Measurements from ENCODE around the gene NRXN3. TPM values are rescaled to one million over a fixed set of nuclear protein-coding genes. Genes with fewer than 3 reads are reported as not detected.

Gene NRXN3
- total RNA-seq, 2 donors from 2014 or later, result not detected

DNA sequence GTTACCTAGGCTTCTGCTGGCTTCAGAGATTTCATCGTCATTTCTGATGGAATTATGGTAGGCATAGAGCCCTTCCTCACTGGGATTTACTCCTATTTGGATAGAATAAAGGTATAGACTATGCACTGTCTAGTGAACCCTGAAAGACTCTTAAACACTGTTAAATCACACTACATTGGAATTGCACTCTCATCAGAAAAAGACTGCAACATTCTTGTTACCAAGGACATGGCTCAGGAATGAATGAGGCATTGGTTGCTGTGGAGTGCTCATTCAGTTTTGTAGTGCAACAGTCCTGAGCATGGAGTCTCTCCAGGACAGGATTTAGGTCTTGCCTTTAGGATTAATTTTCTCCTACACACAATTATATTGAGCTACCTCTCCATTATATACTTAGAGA lies 483.0 kb downstream of the NRXN3 start:
- H3K27ac Mint-ChIP-seq, result no peak overlapping the region
- H3K4me1 Mint-ChIP-seq (ENCODE audit: low read depth), result no peaks in the 10 kb centered on the region
- peaks cover 9% of the 10 kb centered on the region for H3K27me3 Mint-ChIP-seq (ENCODE audit: low read depth)
- H3K36me3 Mint-ChIP-seq (ENCODE audit: insufficient read depth in 2 of 2), result peaks cover 0 to 4% of the 10 kb centered on the region in 2 donors
- ATAC-seq (replicated peaks in 1 of 2) (no peak), DNase-seq (no peak)
- no peak overlapping the region for H3K4me3 Mint-ChIP-seq
- H3K9me3 Mint-ChIP-seq, result peaks cover 7 to 8% of the 10 kb centered on the region in 2 donors

DNA sequence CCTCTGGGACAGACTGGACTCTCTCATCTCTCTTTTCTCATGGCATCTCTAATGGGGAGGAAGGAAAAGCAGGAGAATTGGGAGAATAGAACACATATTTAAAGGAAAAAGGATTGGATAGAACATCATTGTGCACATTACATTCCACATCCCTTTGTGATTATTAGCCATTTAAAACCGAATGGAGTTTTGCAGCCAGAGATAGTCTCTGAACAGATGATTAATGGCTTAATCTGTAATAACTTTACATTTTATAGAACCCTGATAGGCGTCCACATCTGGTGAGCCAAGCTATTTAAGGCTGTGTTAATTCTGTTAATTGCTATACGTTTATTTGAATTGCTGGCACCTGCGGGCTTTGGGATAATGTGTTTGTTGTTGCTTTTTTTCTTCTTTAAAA lies 487.3 kb downstream of the NRXN3 start:
- DNase-seq (no peak), ATAC-seq (replicated peaks in 1 of 2) (no peak)
- Mint-ChIP-seq H3K9me3 (peaks cover 5 to 7% of the 10 kb centered on the region in 2 donors), H3K4me3 (no peak overlapping the region), H3K36me3 (ENCODE audit: insufficient read depth in 2 of 2) (no peaks in the 10 kb centered on the region), H3K27ac (no peak overlapping the region), H3K4me1 (ENCODE audit: low read depth) (no peaks in the 10 kb centered on the region), H3K27me3 (ENCODE audit: low read depth) (no peaks in the 10 kb centered on the region)

DNA sequence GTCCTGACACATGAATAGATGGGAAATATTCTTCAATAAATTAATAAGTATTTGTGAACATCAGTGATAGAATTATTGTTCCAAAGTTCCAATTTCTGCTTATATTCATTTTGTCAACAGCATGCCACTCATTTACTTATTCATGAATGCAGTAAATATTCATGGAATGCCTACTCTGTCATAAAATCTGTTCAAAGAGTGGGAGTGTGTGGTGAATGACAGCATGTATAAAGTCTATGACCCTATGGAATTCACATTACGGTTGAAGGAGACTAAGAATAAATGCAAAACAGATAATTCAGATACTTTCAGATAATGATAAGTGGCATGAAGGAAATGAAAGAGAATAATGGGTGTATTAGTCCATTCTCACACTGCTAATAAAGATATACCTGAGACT lies 494.7 kb downstream of the NRXN3 start:
- Mint-ChIP-seq H3K27ac (no peak overlapping the region), H3K27me3 (ENCODE audit: low read depth) (no peaks in the 10 kb centered on the region), H3K9me3 (peaks cover 0 to 5% of the 10 kb centered on the region in 2 donors), H3K36me3 (ENCODE audit: insufficient read depth in 2 of 2) (no peaks in the 10 kb centered on the region), H3K4me1 (ENCODE audit: low read depth) (no peaks in the 10 kb centered on the region), H3K4me3 (no peak overlapping the region)
- DNase-seq, result no peak
- ATAC-seq (replicated peaks in 1 of 2), result no peak

DNA sequence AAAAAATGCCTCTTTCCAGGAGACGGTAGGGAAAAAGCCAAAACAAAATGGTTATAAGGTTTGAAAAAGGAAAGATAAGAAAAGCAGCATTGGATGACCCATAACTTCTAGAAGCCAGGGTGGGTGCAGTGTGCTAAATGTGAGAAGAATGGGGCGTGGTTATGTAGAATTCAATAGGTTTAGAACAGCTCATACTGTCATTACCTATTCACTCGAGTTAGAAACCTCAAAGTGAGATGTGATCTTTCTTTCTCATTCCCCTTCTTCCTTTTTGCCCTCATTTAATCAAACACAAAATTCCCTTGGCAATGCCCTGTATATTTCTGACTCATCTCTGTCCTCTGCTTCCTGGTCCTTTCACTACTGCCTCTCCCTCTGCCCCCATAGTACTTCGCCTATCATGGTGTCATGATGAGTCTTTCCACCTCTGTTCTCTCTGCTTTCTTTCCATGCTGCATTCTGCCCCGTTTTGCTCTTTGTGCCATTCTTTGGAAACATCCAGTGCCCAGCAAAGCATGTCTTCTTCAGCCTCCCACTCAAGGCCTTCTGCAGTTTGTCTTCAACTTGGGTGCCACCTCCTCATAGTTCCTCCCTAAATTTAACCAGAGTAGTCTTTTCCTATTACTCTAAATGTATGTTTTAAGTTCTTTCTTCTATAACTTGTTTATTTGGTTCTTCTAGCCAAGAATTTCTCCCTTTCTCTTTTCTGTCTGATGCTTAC lies 496.3 kb downstream of the NRXN3 start:
- ATAC-seq (replicated peaks in 1 of 2) (no peak), DNase-seq (no peak)
- H3K4me3 Mint-ChIP-seq, result no peak overlapping the region
- peaks cover 3 to 7% of the 10 kb centered on the region in 2 donors for H3K9me3 Mint-ChIP-seq
- H3K27ac Mint-ChIP-seq, result no peak overlapping the region
- H3K4me1 Mint-ChIP-seq (ENCODE audit: low read depth), result no peaks in the 10 kb centered on the region
- no peaks in the 10 kb centered on the region for H3K36me3 Mint-ChIP-seq (ENCODE audit: insufficient read depth in 2 of 2)
- H3K27me3 Mint-ChIP-seq (ENCODE audit: low read depth), result no peaks in the 10 kb centered on the region

DNA sequence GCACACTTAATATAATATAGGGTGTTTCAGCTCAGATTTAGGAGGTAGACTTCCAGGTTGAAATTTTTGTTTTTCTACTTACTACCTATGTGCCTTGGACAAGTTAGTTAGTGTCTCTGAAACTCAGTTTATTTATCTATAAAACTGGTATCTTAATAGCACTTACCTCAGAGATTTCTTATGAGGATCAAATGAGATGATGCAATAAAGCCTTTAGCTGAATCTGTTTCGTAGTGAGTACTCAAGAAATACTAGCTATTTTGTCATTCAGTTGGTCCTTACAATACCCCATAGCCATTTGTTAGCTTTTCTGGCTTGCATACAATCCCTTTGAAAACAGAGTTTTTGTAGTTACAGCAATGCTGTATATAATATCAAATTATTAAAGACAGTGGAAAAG lies 497.0 kb downstream of the NRXN3 start:
- Mint-ChIP-seq H3K27ac (no peak overlapping the region), H3K36me3 (ENCODE audit: insufficient read depth in 2 of 2) (no peaks in the 10 kb centered on the region), H3K9me3 (peaks cover 3 to 7% of the 10 kb centered on the region in 2 donors), H3K4me1 (ENCODE audit: low read depth) (no peaks in the 10 kb centered on the region), H3K27me3 (ENCODE audit: low read depth) (no peaks in the 10 kb centered on the region), H3K4me3 (no peak overlapping the region)
- DNase-seq (no peak), ATAC-seq (replicated peaks in 1 of 2) (no peak)

DNA sequence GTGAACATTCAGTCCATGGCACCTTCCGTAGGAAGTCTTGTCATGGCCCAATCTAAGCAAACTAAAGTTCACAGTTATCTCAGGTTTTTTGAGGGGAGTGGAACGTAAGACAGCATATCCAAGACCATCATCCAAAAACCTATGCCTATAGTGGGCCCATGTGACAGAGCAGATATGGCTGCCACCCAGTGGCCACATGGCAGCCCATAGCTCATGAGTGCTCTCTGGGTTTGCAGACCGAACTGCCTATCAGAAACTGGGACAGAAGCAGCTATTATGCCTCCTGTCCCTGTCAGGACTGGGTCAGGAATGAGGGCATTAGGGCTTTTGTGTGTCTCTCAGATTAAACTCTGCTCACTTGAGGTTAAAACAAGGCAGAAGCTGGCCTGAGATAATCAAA lies 503.7 kb downstream of the NRXN3 start:
- no peaks in the 10 kb centered on the region for H3K36me3 Mint-ChIP-seq (ENCODE audit: insufficient read depth in 2 of 2)
- ATAC-seq (replicated peaks in 1 of 2) (no peak), DNase-seq (no peak)
- no peaks in the 10 kb centered on the region for H3K27me3 Mint-ChIP-seq (ENCODE audit: low read depth)
- no peak overlapping the region for H3K4me3 Mint-ChIP-seq
- H3K27ac Mint-ChIP-seq, result no peak overlapping the region
- H3K9me3 Mint-ChIP-seq, result peaks cover 3 to 4% of the 10 kb centered on the region in 2 donors
- no peaks in the 10 kb centered on the region for H3K4me1 Mint-ChIP-seq (ENCODE audit: low read depth)

DNA sequence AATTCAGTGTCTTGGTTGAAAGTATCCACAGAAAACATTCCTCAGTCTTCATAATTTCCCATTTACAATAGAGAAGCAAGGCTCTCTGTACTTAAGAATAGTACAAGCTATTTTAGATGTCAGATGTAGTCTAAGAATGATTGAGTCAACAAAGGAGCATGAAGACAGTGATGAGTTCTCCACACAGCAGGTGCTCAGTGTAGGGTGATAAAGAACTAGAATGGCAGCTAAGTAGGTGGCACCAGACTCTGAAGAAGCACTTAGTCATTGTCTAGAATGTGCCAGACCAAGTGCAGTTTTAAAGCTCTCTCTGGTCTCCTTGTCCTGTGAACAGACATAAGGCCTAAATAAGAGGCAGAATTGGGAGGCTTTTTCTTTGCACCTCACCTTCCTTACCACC lies 504.6 kb downstream of the NRXN3 start:
- no peaks in the 10 kb centered on the region for H3K27me3 Mint-ChIP-seq (ENCODE audit: low read depth)
- ATAC-seq (replicated peaks in 1 of 2), result no peak
- no peaks in the 10 kb centered on the region for H3K36me3 Mint-ChIP-seq (ENCODE audit: insufficient read depth in 2 of 2)
- no peak for DNase-seq
- peaks cover 2 to 3% of the 10 kb centered on the region in 2 donors for H3K9me3 Mint-ChIP-seq
- no peaks in the 10 kb centered on the region for H3K4me1 Mint-ChIP-seq (ENCODE audit: low read depth)
- H3K27ac Mint-ChIP-seq, result no peak overlapping the region
- H3K4me3 Mint-ChIP-seq, result no peak overlapping the region

DNA sequence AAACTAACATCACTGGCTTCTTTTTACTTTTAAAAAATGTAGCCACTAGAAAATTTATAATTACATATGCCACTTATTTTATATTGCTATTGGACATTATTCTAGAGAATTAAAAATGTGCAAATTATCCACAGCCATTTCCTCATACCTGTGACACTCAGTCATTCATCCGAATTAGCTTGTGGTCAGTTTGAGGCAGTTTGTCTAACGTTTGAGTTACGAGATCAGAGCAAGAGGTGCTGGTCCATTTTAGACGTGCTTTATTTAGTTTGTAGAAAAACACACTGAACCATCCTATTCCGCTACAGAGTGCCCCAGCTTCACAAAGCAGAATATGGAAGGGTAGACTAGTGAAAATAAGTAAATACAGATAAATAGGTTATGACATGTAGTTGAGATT lies 513.0 kb downstream of the NRXN3 start:
- ATAC-seq (replicated peaks in 1 of 2), result no peak
- Mint-ChIP-seq H3K9me3 (peaks cover 0 to 2% of the 10 kb centered on the region in 2 donors), H3K4me3 (no peak overlapping the region), H3K36me3 (ENCODE audit: insufficient read depth in 2 of 2) (no peaks in the 10 kb centered on the region), H3K27ac (no peak overlapping the region), H3K27me3 (ENCODE audit: low read depth) (no peaks in the 10 kb centered on the region), H3K4me1 (ENCODE audit: low read depth) (no peaks in the 10 kb centered on the region)
- DNase-seq, result no peak

DNA sequence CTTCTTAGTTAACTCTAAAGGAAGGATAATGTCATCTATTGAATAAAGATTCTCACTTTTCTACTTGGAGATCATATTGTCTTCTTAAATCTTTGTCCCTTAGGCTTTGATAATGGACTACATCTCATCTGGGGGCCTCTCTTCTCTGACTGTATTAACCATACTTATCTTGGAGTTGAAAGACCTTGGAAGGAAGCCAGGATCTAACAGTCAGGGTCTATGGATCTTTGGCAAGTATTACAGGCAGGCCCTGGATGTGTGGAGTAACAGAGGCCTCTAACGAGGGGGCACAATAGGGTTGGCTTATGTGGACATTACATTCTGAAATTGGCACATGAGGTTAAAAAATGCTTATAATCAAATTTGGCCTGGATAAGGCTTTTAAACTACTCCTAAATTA lies 513.8 kb downstream of the NRXN3 start:
- Mint-ChIP-seq H3K36me3 (ENCODE audit: insufficient read depth in 2 of 2) (no peaks in the 10 kb centered on the region), H3K27me3 (ENCODE audit: low read depth) (no peaks in the 10 kb centered on the region)

DNA sequence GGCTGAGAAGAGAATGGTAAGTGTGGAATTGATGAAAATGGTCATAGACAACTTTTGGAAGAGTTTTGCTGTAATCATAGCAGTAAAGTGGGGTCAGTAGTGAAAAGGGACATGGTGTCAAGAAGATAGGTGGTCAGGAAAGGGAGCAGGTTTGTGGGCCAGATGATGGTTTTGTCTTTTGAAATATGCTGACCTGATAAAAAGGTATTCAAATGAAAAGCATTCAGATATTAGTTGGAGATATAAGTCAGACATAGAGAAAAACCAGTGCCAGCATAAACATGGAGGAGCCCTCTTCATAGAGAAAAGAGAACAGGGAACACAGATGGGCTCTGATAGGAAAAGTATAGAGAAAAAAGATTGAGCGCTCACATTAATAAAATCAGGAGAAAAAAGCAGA lies 518.3 kb downstream of the NRXN3 start:
- Mint-ChIP-seq H3K27me3 (ENCODE audit: low read depth) (peaks cover 7% of the 10 kb centered on the region), H3K9me3 (peaks cover 2 to 3% of the 10 kb centered on the region in 2 donors), H3K4me1 (ENCODE audit: low read depth) (no peaks in the 10 kb centered on the region), H3K36me3 (ENCODE audit: insufficient read depth in 2 of 2) (no peaks in the 10 kb centered on the region), H3K4me3 (no peak overlapping the region), H3K27ac (no peak overlapping the region)
- no peak for ATAC-seq (replicated peaks in 1 of 2)
- DNase-seq, result no peak

More for the DNA sequence above, 513.8 kb downstream of the NRXN3 start:
- no peak overlapping the region for H3K4me3 Mint-ChIP-seq
- no peak overlapping the region for H3K27ac Mint-ChIP-seq
- no peak for ATAC-seq (replicated peaks in 1 of 2)
- no peak for DNase-seq
- no peaks in the 10 kb centered on the region for H3K4me1 Mint-ChIP-seq (ENCODE audit: low read depth)
- peaks cover 0 to 2% of the 10 kb centered on the region in 2 donors for H3K9me3 Mint-ChIP-seq

DNA sequence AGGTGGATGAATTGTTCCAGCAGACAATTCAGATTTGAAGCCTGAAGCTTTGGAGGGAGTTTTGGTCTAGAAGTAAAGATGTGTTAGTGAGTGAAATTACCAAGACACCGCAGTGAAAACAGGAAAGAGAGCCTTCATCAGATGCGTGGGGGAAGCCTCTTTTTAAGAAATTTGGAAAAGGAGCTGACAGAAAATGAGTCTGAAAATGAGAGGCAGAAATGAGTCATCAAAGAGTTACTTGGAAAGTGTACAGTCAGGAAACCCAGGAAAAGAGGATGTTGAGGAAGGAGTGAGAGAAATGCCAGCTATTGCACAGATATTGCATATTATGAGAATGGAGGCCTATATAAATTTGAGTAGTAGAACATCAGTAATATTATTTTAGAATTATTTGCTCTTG lies 520.7 kb downstream of the NRXN3 start:
- no peaks in the 10 kb centered on the region for H3K4me1 Mint-ChIP-seq (ENCODE audit: low read depth)
- no peak for ATAC-seq (replicated peaks in 1 of 2)

DNA sequence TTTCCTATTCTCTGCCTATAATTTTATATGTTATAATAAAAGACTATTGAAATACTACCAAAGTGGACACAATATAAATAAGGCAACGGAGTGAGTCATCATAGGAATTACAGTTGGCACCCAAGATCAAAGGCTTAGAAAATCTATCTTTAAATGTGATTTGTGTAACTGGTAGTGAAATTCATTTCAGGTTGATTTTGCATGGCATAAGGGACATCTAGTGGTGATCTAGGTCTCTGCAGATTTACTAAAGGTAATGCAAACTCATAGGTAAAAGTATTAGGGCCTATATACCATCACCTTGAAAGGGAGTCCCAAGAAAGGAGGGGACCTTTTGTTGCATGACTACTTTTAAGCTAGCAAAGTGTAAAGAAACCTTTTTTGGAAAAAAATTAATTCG lies 527.2 kb downstream of the NRXN3 start:
- no peak for ATAC-seq (replicated peaks in 1 of 2)
- peaks cover 0 to 3% of the 10 kb centered on the region in 2 donors for H3K9me3 Mint-ChIP-seq
- no peaks in the 10 kb centered on the region for H3K36me3 Mint-ChIP-seq (ENCODE audit: insufficient read depth in 2 of 2)
- no peaks in the 10 kb centered on the region for H3K27me3 Mint-ChIP-seq (ENCODE audit: low read depth)
- DNase-seq, result no peak
- no peak overlapping the region for H3K27ac Mint-ChIP-seq
- no peaks in the 10 kb centered on the region for H3K4me1 Mint-ChIP-seq (ENCODE audit: low read depth)
- no peak overlapping the region for H3K4me3 Mint-ChIP-seq

More for the DNA sequence above, 520.7 kb downstream of the NRXN3 start:
- no peak for DNase-seq
- Mint-ChIP-seq H3K36me3 (ENCODE audit: insufficient read depth in 2 of 2) (no peaks in the 10 kb centered on the region), H3K27ac (no peak overlapping the region), H3K4me3 (no peak overlapping the region), H3K27me3 (ENCODE audit: low read depth) (peaks cover 7% of the 10 kb centered on the region), H3K9me3 (peaks cover 2 to 3% of the 10 kb centered on the region in 2 donors)

DNA sequence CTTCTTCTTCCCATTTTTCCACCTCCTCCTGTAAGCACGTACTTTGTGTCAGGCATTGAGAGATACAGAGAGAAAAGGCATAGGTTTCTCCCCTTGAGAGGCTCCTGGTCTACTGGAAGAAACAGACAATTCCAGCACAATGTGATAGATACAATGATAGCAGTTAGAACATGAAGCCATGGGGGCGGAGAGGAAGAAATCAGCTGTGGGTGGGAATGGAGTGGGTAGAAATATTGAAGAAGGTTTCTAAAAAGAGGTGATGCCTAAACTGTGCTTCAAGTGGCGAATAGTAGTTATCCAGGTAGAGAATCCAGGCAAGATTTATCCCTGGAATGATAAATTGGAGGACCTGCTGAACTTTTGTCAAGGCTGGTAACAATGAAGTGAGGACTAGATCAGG lies 528.8 kb downstream of the NRXN3 start:
- Mint-ChIP-seq H3K27ac (no peak overlapping the region), H3K4me3 (no peak overlapping the region), H3K4me1 (ENCODE audit: low read depth) (no peaks in the 10 kb centered on the region), H3K27me3 (ENCODE audit: low read depth) (no peaks in the 10 kb centered on the region), H3K36me3 (ENCODE audit: insufficient read depth in 2 of 2) (no peaks in the 10 kb centered on the region), H3K9me3 (no peaks in the 10 kb centered on the region)
- DNase-seq (no peak), ATAC-seq (replicated peaks in 1 of 2) (no peak)

DNA sequence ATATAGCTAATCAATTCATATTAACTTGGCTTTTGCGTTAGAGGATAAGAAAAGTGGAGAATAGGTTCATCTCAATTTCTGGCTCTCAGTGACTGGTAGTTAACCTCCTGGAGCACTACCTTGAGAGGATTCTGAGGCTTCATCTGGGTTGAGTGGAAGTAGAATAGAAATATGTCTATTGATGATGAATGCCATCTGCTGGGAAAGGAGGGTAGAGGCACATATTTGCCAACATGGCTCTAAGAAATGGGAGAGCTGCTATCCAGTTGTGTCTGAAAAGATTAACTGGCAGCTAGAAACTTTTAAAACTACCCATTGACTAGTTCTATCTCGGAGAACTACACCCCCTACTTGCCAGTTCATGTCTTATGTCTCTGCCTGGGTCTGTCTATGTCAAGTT lies 530.1 kb downstream of the NRXN3 start:
- no peak overlapping the region for H3K27ac Mint-ChIP-seq
- no peak overlapping the region for H3K4me3 Mint-ChIP-seq

More for the DNA sequence above, 530.1 kb downstream of the NRXN3 start:
- H3K9me3 Mint-ChIP-seq, result no peaks in the 10 kb centered on the region
- no peak for ATAC-seq (replicated peaks in 1 of 2)
- no peaks in the 10 kb centered on the region for H3K4me1 Mint-ChIP-seq (ENCODE audit: low read depth)
- no peak for DNase-seq
- no peaks in the 10 kb centered on the region for H3K27me3 Mint-ChIP-seq (ENCODE audit: low read depth)
- no peaks in the 10 kb centered on the region for H3K36me3 Mint-ChIP-seq (ENCODE audit: insufficient read depth in 2 of 2)
